Muscle of leg (tissue), 11 donors: ENCODE measurements around the gene RPS6KA5. TPM values are rescaled to one million over a fixed set of nuclear protein-coding genes. Genes with fewer than 3 reads are reported as not detected.
"Not testable (repeated sequence)": the region's sequence is repeated elsewhere in the genome, so short reads cannot be mapped to it uniquely, and the experiment has no call there.

Source experiments
- DNase-seq: peaks from one replicate; pipeline ENCODE4 v3.0.0; 2013
- H3K27ac ChIP-seq: one replicate; pipeline ENCODE4 v1.5.1; 2013; ENCODE audit warnings: mild to moderate bottlenecking, low read length, control low read depth
- H3K27me3 ChIP-seq: one replicate; pipeline ENCODE4 v1.6.1; 2013; ENCODE audit warnings: low read length; ENCODE audit not compliant: control insufficient read depth, insufficient read depth
- H3K36me3 ChIP-seq: one replicate; pipeline ENCODE4 v1.6.1; 2013; ENCODE audit warnings: low read length; ENCODE audit not compliant: control insufficient read depth, insufficient read depth
- H3K4me1 ChIP-seq: one replicate; pipeline ENCODE4 v1.6.1; 2013; ENCODE audit warnings: low read length; ENCODE audit not compliant: control insufficient read depth, insufficient read depth
- H3K4me3 ChIP-seq: one replicate; pipeline ENCODE4 v1.5.1; 2013; ENCODE audit warnings: low read length, control low read depth
- H3K9me3 ChIP-seq: replicated peaks from 2 replicates; pipeline ENCODE4 v1.6.1; 2013; ENCODE audit warnings: low read depth, low read length; ENCODE audit not compliant: control insufficient read depth
- WGBS: methylation state at CpG from one replicate; pipeline ENCODE4 v1.1.5; 2013; ENCODE audit warnings: missing lambda C conversion rate; ENCODE audit not compliant: insufficient coverage; 5-methylcytosine and 5-hydroxymethylcytosine counted together
- polyA plus RNA-seq, 8 donors: library from polyadenylated mRNA; unstranded; fragments of 120-200 nt; gene quantifications; one replicate each; pipeline versions ENCODE4 v1.2.1 to v1.2.3, GENCODE V29; 2013; ENCODE audit warnings: inconsistent platforms in 1 of 8, low replicate concordance in 1 of 8; ENCODE audit not compliant: insufficient read length in 8 of 8, insufficient read depth in 1 of 8
- total RNA-seq: library from RNA; stranded (reverse); fragments of 120-200 nt; gene quantifications from one replicate; pipeline ENCODE4 v1.2.4, GENCODE V29; 2013

Gene RPS6KA5
- total and polyA plus RNA-seq, 9 donors: 2.4 to 8.2 (median 6.7) TPM

DNA sequence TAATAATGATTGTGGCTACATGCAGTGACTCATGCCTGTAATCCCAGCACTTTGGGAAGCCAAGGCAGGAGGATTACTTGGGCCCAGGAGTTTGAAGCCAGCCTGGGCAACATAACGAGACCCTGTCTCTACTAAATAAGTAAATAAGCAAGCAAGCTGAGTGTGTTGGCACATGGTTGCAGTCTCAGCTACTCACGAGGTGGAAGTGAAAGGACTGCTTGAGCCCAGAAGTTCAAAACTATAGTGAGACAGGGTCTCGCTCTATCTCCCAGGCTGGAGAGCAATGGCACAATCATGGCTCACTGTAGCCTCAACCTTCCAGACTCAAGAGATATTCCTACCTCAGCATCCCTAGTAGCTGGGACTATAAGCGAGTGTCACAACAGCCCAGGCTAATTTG lies 64.7 kb downstream of the RPS6KA5 start:
- DNase-seq: no peak
- Histone ChIP-seq H3K9me3 (no peaks in the 10 kb centered on the region), H3K4me3 (no peak overlapping the region), H3K4me1 (no peaks in the 10 kb centered on the region), H3K36me3 (peaks cover 9% of the 10 kb centered on the region), H3K27me3 (no peaks in the 10 kb centered on the region), H3K27ac (no peak overlapping the region)
- 100% methylated on average over 1 of the region's 4 CpGs for WGBS

GRCh38 chr14:90993792-90994191 lies 66.6 kb downstream of the RPS6KA5 start:
- 100% methylated on average over 1 of the region's 3 CpGs for WGBS
- Histone ChIP-seq H3K4me1 (no peaks in the 10 kb centered on the region), H3K4me3 (no peak overlapping the region), H3K27me3 (no peaks in the 10 kb centered on the region), H3K27ac (no peak overlapping the region), H3K36me3 (peaks cover 4% of the 10 kb centered on the region), H3K9me3 (no peaks in the 10 kb centered on the region)
- no peak for DNase-seq

GRCh38 chr14:90991690-90992443 lies 68.6 kb downstream of the RPS6KA5 start:
- Histone ChIP-seq H3K36me3 (peaks cover 4% of the 10 kb centered on the region), H3K4me3 (no peak overlapping the region), H3K9me3 (no peaks in the 10 kb centered on the region), H3K27me3 (no peaks in the 10 kb centered on the region), H3K27ac (no peak overlapping the region), H3K4me1 (no peaks in the 10 kb centered on the region)
- DNase-seq: no peak

DNA sequence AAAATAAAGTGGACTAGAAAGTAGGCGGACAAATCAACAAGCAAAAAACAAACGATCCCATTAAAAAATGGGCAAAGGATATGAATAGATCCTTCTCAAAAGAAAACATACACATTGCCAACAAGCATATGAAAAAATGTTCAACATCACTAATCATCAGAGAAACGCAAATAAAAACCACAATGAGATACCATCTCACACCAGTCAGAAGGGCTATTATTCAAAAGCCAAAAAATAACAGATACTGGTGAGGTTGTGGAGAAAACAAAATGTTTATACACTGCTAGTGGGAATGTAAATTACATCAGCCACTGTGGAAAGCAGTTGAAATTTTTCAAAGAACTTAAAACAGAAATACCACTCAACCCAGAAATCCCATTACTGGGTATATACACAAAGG lies 70.3 kb downstream of the RPS6KA5 start:
- WGBS: no CpG with 5 or more reads among the region's 3 CpGs
- Histone ChIP-seq H3K4me1 (no peaks in the 10 kb centered on the region), H3K9me3 (no peaks in the 10 kb centered on the region), H3K27me3 (no peaks in the 10 kb centered on the region), H3K36me3 (no peaks in the 10 kb centered on the region), H3K4me3 (no peak overlapping the region), H3K27ac (no peak overlapping the region)
- DNase-seq: no peak

GRCh38 chr14:90987140-90987539 lies 73.3 kb downstream of the RPS6KA5 start:
- no CpG with 5 or more reads among the region's 1 CpG for WGBS
- Histone ChIP-seq H3K4me3 (no peak overlapping the region), H3K36me3 (no peaks in the 10 kb centered on the region), H3K27ac (no peak overlapping the region), H3K27me3 (no peaks in the 10 kb centered on the region), H3K9me3 (no peaks in the 10 kb centered on the region), H3K4me1 (no peaks in the 10 kb centered on the region)
- no peak for DNase-seq

GRCh38 chr14:90986510-90986909 lies 73.9 kb downstream of the RPS6KA5 start:
- no peak for DNase-seq
- no peaks in the 10 kb centered on the region for H3K36me3 ChIP-seq
- no peaks in the 10 kb centered on the region for H3K4me1 ChIP-seq
- no peaks in the 10 kb centered on the region for H3K9me3 ChIP-seq
- no peak overlapping the region for H3K27ac ChIP-seq
- no peaks in the 10 kb centered on the region for H3K27me3 ChIP-seq
- no CpG with 5 or more reads among the region's 1 CpG for WGBS
- H3K4me3 ChIP-seq: no peak overlapping the region

DNA sequence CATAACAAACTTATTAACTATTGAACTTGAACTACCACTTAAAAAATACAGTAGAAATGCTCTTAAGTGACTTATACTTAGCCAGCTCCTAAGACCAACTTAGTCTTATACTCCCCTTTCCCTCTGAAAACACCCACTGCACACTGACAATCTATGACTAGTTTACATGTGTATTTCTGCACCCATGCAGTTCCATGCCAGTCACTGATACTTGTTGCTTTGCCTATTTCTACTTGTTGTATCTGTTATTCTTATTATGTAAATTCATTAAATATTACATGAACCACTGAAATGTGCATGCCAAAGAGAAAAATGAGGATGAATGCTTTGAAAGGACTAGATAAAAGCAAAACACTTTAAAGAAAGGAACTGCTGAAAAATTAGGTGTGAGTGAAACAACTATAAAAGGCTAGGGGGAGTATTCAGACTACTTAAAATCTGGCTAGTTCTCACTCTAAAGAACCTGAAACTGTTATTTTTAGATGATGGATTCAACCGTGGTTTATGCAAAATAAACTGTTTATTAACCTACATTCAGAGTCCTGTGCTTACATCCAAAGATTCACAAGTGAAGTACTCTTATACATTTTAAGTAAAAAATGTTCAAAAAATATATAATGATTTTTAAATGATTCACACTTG lies 74.7 kb downstream of the RPS6KA5 start:
- DNase-seq: no peak
- H3K4me3 ChIP-seq: no peak overlapping the region
- no peaks in the 10 kb centered on the region for H3K4me1 ChIP-seq
- no CpG with 5 or more reads among the region's 1 CpG for WGBS
- H3K9me3 ChIP-seq: no peaks in the 10 kb centered on the region
- no peaks in the 10 kb centered on the region for H3K36me3 ChIP-seq
- H3K27ac ChIP-seq: no peak overlapping the region
- no peaks in the 10 kb centered on the region for H3K27me3 ChIP-seq

GRCh38 chr14:90983560-90983959 lies 76.9 kb downstream of the RPS6KA5 start:
- DNase-seq: no peak
- WGBS: 100% methylated on average over 2 of the region's 4 CpGs

DNA sequence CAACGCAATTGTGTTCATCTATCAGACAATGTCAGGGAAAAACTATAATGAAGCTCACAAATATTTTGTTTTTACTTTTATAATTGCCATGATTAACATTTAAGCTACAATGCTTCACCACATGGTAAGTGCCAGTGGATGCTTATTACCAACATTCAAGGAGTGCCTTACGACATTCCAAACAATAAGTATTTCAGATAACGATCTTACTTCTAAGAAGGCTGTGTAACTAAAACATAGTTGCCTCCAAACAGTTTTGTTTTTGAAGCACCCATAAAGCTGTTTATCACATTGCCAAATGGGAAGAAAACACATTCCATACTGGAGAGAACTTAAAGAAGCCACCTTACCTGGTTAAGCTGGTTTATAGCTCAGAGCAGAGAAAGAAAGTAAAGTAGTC lies 78.8 kb downstream of the RPS6KA5 start:
- H3K36me3 ChIP-seq: peaks cover 2% of the 10 kb centered on the region
- H3K27me3 ChIP-seq: no peaks in the 10 kb centered on the region
- peaks cover 3% of the 10 kb centered on the region for H3K4me1 ChIP-seq
- no peak overlapping the region for H3K27ac ChIP-seq
- DNase-seq: no peak
- no peaks in the 10 kb centered on the region for H3K9me3 ChIP-seq
- no peak overlapping the region for H3K4me3 ChIP-seq
- no CpG with 5 or more reads among the region's 3 CpGs for WGBS

More at GRCh38 chr14:90983560-90983959, 76.9 kb downstream of the RPS6KA5 start:
- no peak overlapping the region for H3K27ac ChIP-seq
- no peaks in the 10 kb centered on the region for H3K36me3 ChIP-seq
- H3K27me3 ChIP-seq: no peaks in the 10 kb centered on the region
- H3K4me1 ChIP-seq: peaks cover 3% of the 10 kb centered on the region
- H3K9me3 ChIP-seq: no peaks in the 10 kb centered on the region
- no peak overlapping the region for H3K4me3 ChIP-seq

DNA sequence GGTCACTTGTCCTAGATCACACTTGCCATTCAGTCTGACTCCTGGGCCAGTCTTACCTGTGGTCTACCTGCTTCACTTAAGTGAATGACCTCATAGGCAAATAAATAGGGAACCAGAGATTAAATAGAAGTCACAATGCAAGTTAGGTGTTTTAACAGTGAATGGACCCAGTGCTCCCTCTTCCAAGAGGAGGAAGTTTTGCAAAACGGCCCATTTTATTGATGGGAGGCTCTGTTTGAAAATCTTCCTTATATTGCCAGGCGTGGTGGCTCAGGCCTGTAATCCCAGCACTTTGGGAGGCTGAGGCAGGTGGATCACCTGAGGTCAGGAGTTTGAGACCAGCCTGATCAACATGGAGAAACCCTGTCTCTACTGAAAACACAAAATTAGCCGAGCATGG lies 79.8 kb downstream of the RPS6KA5 start:
- H3K27ac ChIP-seq, DNase-seq, H3K9me3 ChIP-seq, H3K4me1 ChIP-seq, H3K27me3 ChIP-seq, H3K4me3 ChIP-seq, H3K36me3 ChIP-seq: not testable (repeated sequence)
- 93% methylated on average over 2 of the region's 3 CpGs for WGBS
